Measurements from ENCODE around the gene CAMTA1. TPM values are rescaled to one million over a fixed set of nuclear protein-coding genes. Genes with fewer than 3 reads are reported as not detected.

The CAMTA1 gene
- total and polyA plus RNA-seq, 4 donors: 18.0 to 93.5 (median 35.8) TPM

GRCh38 chr1:7651203-7651602, 865.9 kb downstream of the CAMTA1 start:
- Histone ChIP-seq H3K9me3 (ENCODE audit: control insufficient read depth in 4 of 4, low read length in 3 of 4) (no peaks in the 10 kb centered on the region), H3K27me3 (ENCODE audit: control insufficient read depth in 4 of 4, insufficient read depth in 4 of 4, low read length in 3 of 4) (no peaks in the 10 kb centered on the region), H3K36me3 (ENCODE audit: control insufficient read depth in 4 of 4, insufficient read depth in 3 of 4, low read depth in 1 of 4, low read length in 3 of 4) (no peaks in the 10 kb centered on the region), H3K9ac (ENCODE audit: low read depth in 1 of 2, low read length in 2 of 2) (no peak overlapping the region), H3K27ac (ENCODE audit: low read depth in 1 of 2, low read length in 2 of 2) (no peak overlapping the region), H3K4me3 (ENCODE audit: low read depth in 1 of 3, low read length in 3 of 3) (no peak overlapping the region), H3K4me1 (ENCODE audit: control insufficient read depth in 4 of 4, insufficient read depth in 4 of 4, low read length in 3 of 4) (no peaks in the 10 kb centered on the region)
- DNase-seq (ENCODE audit: low spot score): no peak
- 80% methylated on average over 8 of the region's 8 CpGs for WGBS
- TF ChIP-seq TAF1 (conservative IDR thresholded peaks at IDR 0.05) (no peak), EGR1 (IDR thresholded peaks at IDR 0.05; ENCODE audit: low read depth in 2 of 2) (no peak), FOXA2 (IDR thresholded peaks at IDR 0.05) (no peak), HNF4G (IDR thresholded peaks at IDR 0.05) (no peak), CTCF (IDR thresholded peaks at IDR 0.05; ENCODE audit: low read depth, low read length, missing input control) (no peak), MAX (IDR thresholded peaks at IDR 0.05) (no peak), ZBTB33 (IDR thresholded peaks at IDR 0.05) (no peak), NR2F2 (IDR thresholded peaks at IDR 0.05) (no peak), GABPA (IDR thresholded peaks at IDR 0.05 in 1 of 2, conservative IDR thresholded peaks at IDR 0.05 in 1 of 2) (no peak), YY1 (IDR thresholded peaks at IDR 0.05) (no peak), FOXA1 (IDR thresholded peaks at IDR 0.05) (no peak)
- TF ChIP-seq, protein P1, sequence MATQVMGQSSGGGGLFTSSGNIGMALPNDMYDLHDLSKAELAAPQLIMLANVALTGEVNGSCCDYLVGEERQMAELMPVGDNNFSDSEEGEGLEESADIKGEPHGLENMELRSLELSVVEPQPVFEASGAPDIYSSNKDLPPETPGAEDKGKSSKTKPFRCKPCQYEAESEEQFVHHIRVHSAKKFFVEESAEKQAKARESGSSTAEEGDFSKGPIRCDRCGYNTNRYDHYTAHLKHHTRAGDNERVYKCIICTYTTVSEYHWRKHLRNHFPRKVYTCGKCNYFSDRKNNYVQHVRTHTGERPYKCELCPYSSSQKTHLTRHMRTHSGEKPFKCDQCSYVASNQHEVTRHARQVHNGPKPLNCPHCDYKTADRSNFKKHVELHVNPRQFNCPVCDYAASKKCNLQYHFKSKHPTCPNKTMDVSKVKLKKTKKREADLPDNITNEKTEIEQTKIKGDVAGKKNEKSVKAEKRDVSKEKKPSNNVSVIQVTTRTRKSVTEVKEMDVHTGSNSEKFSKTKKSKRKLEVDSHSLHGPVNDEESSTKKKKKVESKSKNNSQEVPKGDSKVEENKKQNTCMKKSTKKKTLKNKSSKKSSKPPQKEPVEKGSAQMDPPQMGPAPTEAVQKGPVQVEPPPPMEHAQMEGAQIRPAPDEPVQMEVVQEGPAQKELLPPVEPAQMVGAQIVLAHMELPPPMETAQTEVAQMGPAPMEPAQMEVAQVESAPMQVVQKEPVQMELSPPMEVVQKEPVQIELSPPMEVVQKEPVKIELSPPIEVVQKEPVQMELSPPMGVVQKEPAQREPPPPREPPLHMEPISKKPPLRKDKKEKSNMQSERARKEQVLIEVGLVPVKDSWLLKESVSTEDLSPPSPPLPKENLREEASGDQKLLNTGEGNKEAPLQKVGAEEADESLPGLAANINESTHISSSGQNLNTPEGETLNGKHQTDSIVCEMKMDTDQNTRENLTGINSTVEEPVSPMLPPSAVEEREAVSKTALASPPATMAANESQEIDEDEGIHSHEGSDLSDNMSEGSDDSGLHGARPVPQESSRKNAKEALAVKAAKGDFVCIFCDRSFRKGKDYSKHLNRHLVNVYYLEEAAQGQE (IDR thresholded peaks at IDR 0.05): no peak

GRCh38 chr1:7652061-7652460, 866.8 kb downstream of the CAMTA1 start:
- WGBS: 68% methylated on average over 7 of the region's 7 CpGs
- TF ChIP-seq RAD21 (IDR thresholded peaks at IDR 0.05): no peak
- no peak for TF ChIP-seq EGR1 (IDR thresholded peaks at IDR 0.05; ENCODE audit: low read depth in 2 of 2)
- Histone ChIP-seq H3K9ac (ENCODE audit: low read depth in 1 of 2, low read length in 2 of 2) (no peak overlapping the region), H3K4me1 (ENCODE audit: control insufficient read depth in 4 of 4, insufficient read depth in 4 of 4, low read length in 3 of 4) (no peaks in the 10 kb centered on the region), H3K27me3 (ENCODE audit: control insufficient read depth in 4 of 4, insufficient read depth in 4 of 4, low read length in 3 of 4) (no peaks in the 10 kb centered on the region), H3K9me3 (ENCODE audit: control insufficient read depth in 4 of 4, low read length in 3 of 4) (no peaks in the 10 kb centered on the region), H3K27ac (ENCODE audit: low read depth in 1 of 2, low read length in 2 of 2) (no peak overlapping the region), H3K4me3 (ENCODE audit: low read depth in 1 of 3, low read length in 3 of 3) (no peak overlapping the region), H3K36me3 (ENCODE audit: control insufficient read depth in 4 of 4, insufficient read depth in 3 of 4, low read depth in 1 of 4, low read length in 3 of 4) (no peaks in the 10 kb centered on the region)
- no peak for DNase-seq (ENCODE audit: low spot score)

Measured in liver (tissue), 9 donors.